GM18907 (cell line): ENCODE measurements around the gene TRAF2.

Experiments
- ATAC-seq: cut with Tn5 transposase; IDR thresholded peaks from one replicate; pipeline ENCODE4 v1.9.1; 2021; ENCODE audit warnings: mild to moderate bottlenecking, moderate library complexity; ENCODE audit not compliant: unreplicated experiment

Gene TRAF2

DNA sequence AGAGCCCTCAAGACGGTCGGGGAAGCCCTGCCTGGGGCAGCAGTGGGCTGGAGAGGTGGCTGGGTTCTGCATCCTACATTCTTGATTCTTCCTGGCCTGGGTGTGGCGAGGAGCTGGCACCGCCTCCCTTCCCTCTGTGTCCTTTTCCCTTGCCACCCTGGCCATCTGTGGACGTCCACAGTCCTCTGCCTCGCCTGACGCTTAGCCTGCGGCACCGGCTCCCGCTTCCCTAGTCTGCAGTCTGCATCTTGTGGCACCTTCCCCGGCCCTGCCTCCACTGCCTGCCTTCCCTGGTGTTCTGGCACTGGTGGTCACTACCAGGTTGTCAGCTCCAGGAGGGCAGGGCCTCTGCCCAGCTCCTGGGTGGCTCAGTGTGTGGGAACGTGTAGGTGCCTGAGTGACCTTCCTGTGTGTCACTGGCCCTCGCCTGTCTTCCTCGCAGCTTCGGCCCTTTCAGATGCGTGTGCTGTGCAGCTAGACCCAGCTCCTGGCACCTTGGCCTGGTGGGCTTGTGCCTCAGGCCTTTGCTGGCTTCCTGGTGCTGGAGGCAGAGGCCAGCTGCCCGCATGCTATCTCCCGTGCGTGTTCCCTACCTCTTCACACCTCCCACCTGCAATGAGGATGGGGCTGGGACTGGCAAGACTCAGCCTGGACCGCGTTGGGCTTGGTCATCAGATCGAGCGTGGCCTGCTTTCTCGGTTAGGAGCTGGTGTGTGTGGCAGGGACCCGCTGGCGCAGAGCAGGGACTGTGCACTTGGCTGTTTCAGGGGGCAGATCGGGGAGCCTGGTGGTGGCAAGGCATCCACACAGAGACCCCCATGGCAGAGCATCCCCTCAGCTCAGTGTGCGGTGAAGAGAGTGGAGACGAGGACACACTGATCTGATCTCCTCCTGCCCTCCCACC, 20.9 kb downstream of the TRAF2 start:
- ATAC-seq, result no peak

DNA sequence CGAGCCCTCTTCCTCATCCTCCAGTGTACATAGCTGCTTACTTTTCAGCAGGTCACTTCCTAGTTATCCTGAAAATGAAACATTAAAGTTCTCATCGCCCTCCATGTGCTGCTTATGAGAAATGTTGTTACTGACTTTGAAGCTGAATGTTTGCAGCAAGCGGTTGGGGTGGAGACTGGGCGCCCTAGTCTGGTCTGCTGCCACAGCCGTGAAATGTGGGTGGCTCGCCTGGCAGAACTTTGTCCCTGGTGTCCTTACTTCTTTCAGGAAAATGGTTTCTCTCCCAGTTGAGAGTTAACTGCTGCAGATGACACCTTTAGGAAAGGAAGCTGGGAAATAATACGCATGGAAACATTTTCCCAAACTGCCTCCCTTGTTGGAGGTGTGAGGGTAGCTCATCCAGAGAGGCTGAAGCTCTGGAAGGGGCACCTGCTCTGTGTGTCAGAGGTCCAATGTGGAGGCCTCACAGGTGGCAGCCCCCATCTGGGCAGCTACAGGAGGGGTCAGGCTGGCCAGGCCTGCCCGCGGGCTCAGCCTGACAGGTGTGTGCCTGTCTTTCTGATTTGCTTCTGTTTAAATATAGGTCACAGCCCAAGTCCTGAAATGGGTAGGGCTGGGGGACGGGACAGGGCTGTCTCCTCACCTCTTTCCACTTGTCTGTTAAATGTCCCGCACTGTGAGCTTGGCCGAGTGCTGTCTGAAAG, 24.0 kb downstream of the TRAF2 start:
- no peak for ATAC-seq

GRCh38 chr9:136910901-136911245, 24.6 kb downstream of the TRAF2 start:
- no peak for ATAC-seq

GRCh38 chr9:136913701-136914438, 27.6 kb downstream of the TRAF2 start:
- no peak for ATAC-seq

GRCh38 chr9:136915632-136916329, 29.5 kb downstream of the TRAF2 start:
- ATAC-seq, result no peak

- no peak for ATAC-seq
These were observed 30.2 kb downstream of the TRAF2 start for GRCh38 chr9:136916330-136917184.

- no peak for ATAC-seq
These were observed 31.6 kb downstream of the TRAF2 start for GRCh38 chr9:136917902-136918301.

DNA sequence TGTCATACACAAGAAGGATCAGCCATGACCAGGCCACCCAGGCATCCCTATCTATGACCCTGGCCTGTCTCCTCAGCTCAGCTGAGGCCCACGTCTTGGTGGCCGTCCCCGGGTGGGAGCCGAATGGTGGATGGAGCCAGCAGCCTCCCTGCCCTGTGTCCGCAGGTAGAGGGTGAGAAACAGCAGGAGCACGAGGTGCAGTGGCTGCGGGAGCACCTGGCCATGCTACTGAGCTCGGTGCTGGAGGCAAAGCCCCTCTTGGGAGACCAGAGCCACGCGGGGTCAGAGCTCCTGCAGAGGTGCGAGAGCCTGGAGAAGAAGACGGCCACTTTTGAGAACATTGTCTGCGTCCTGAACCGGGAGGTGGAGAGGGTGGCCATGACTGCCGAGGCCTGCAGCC, 33.8 kb downstream of the TRAF2 start:
- no peak for ATAC-seq

DNA sequence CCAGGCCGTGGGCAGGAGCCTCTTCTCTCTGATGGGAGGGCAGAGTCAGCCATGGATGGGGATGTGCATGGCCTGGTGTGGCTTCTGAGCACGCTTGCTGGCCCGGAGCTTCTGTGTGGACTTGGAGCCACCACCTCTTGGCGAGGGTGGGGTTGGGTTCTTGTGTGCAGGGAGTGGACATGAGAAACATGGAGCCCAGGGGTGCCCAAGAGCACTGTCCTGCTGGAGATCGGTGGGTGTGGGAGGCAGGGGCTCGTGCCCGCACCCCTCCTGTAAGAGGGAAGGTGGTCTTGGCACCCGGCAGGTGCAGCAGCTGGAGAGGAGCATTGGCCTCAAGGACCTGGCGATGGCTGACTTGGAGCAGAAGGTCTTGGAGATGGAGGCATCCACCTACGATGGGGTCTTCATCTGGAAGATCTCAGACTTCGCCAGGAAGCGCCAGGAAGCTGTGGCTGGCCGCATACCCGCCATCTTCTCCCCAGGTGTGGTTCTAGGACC, 34.5 kb downstream of the TRAF2 start:
- no peak for ATAC-seq

DNA sequence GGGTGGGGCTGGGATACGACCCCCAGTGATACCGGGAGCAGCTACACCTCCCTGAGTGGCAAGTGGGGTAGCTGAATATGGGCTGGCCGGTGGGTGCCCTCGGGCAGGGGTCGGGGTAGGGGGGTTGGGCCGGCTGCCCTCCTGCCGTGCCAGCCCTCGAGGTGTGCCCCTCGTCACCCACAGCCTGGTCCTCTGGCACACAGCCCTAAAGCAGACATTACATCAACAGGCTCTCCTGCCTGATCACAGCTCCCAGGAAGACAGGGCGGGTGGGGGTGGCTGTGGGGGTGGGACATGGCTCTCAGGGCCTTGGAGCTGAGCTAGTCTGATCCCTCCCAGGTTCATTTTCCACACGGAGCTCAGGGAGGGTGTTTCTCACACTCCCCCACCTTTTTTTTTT, 35.0 kb downstream of the TRAF2 start:
- ATAC-seq, result no peak

DNA sequence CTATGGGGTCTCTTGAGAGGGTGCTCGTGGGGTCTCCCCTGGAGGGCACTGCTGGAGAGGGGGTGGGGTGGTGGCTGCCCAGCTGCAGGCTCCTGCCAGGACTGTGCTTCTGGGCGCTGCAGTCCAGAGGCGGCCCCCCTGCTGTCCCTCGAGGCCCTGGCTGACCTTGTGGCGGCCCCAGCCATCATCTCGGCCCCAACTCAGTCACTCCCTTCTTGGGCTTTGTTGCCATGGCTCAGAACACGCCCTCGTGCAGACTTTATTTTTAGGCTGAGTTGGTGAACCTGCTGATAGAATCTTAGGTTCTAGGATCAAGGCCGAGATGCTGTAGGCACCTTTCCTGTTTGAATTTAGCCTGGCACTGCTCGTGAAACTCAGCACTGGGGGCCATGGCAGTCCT, 35.4 kb downstream of the TRAF2 start:
- no peak for ATAC-seq

DNA sequence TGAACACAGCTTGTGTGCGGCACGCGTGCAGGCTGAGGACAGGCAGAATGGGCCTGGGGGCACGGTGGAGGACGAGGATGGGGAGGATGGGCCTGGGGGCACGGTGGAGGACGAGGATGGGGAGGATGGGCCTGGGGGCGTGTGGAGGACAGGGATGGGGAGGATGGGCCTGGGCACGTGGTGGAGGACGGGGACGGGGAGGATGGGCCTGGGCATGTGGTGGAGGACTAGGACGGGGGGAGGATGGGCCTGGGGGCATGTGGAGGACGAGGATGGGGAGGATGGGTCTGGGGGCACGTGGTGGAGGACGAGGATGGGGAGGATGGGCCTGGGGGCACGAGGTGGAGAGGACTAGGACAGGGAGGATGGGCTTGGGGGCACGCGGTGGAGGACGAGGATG, 36.2 kb downstream of the TRAF2 start:
- ATAC-seq, result no peak

DNA sequence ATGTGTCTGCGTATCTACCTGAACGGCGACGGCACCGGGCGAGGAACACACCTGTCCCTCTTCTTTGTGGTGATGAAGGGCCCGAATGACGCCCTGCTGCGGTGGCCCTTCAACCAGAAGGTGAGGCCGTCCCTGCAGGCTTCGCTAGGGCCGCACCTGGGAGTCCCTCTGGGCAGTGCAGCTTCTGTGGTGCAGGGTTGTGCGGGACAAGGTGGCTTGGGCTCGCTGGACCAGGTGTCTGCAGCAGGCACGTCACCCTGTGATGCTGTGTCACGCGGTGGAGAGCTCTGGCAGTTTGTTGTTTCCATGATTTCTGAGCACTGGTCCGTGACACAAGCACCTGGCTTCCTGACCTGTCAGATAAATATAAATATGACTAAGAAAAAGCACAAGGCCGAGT, 37.6 kb downstream of the TRAF2 start:
- no peak for ATAC-seq

GRCh38 chr9:136925414-136926153, 39.3 kb downstream of the TRAF2 start:
- ATAC-seq, result no peak

GRCh38 chr9:136926154-136926704, 39.9 kb downstream of the TRAF2 start:
- no peak for ATAC-seq

DNA sequence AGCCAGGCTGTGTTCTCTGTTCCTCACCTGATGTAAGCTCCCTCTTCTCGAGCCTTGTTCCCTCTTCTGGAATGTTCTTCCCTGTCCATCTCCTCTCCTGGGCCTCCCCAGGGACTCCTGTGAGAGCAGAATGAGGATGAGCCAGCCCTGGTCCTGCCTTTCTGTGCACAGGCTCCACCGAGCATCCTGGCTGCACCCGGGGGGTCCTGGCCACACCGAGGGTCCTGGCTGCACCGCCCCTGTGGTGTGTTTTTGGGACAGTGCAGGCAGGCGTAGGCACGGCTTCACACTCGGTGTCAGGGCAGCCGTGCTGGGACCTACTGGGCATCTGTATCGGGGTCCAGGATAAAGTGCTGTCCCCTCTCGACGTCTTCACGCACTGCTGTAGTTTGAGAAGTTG, 40.4 kb downstream of the TRAF2 start:
- no peak for ATAC-seq

DNA sequence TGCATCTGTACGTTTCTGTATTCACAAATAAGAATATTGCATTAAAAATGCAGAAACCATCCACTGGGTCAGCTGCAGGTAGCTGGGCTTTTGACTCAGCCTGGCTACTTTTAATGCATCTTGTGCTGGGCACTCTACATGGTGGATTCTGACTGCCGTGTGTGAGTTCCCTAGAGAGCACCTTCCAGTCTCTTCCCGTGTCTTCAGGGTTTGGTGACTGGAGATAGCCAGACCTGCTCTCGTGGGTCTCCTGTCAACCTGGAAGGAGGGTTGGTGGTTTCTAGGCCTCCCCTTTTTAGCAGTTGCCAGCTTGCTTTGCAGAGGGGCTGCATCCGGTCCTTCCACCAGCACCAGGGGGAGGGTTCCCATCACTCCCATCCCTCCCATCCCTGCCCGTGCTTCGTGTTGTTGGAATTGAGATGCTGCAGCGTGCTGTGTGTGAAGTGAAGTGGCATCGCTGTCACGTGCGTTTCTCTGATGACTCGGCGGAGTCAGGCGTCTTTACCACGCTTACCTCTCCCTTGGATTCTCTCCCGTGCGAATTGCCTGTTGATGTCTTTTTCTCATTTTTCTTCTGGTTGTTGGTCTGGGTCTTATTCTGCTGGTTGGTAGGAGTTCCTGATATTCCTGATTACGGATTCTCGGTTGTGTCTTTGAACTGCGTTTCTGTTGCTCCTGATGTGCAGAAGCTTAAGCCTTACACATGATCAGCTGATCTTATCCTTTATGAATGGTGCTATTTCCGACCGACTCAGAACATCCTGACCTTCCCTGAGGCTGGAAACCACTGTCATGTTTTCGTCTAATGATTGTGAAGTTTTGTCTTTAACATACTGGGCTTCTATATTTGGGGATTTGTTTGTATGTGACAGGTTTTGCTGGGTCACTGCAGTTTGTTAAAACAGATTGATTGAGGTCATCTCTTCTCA, 41.3 kb downstream of the TRAF2 start:
- no peak for ATAC-seq

DNA sequence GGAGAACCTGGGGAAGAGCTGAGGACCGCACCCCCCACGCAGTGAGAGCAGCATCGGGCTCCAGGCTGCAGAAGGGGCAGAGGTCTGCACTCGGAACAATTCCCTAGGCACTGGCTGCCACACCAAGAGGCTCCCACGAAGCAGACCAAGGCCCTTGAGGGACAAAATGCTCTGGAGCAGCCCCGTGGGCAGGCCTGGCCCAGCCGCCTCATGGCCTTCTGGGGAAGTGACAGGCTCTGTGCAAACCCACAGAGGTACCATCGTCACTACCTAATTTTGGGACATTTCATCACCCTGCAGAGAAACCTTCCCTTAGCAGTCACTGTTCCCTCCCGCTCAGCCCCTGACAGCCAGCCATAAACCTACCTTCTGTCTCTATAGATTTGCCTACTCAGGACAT, 42.3 kb downstream of the TRAF2 start:
- no peak for ATAC-seq
